ENCODE results near the gene MAP1B.
"Not testable (repeated sequence)": the region's sequence is repeated elsewhere in the genome, so short reads cannot be mapped to it uniquely, and the experiment has no call there.

Gene MAP1B

GRCh38 chr5:72077390-72077789, 29.9 kb upstream of the MAP1B start:
- TF ChIP-seq CTCF (IDR thresholded peaks at IDR 0.05; ENCODE audit: borderline replicate concordance, control extremely low read depth, extremely low read depth, insufficient read depth, missing control alignments) = no peak
- no peak for DNase-seq (ENCODE audit: low spot score)
- in situ Hi-C loops (cut with MboI; ENCODE audit: low sequenced_read_pairs, unreplicated experiment) = no loop called here

GRCh38 chr5:72079288-72079687, 28.0 kb upstream of the MAP1B start:
- no peak for TF ChIP-seq CTCF (IDR thresholded peaks at IDR 0.05; ENCODE audit: borderline replicate concordance, control extremely low read depth, extremely low read depth, insufficient read depth, missing control alignments)
- DNase-seq (ENCODE audit: low spot score) = peak; percentile 18
- in situ Hi-C loops (cut with MboI; ENCODE audit: low sequenced_read_pairs, unreplicated experiment) = no loop called here

GRCh38 chr5:72082048-72082447, 25.2 kb upstream of the MAP1B start:
- in situ Hi-C loops (cut with MboI; ENCODE audit: low sequenced_read_pairs, unreplicated experiment) = no loop called here
- TF ChIP-seq CTCF (IDR thresholded peaks at IDR 0.05; ENCODE audit: borderline replicate concordance, control extremely low read depth, extremely low read depth, insufficient read depth, missing control alignments) = no peak
- DNase-seq (ENCODE audit: low spot score) = no peak

GRCh38 chr5:72084876-72085275, 22.4 kb upstream of the MAP1B start:
- DNase-seq (ENCODE audit: low spot score) = no peak
- TF ChIP-seq CTCF (IDR thresholded peaks at IDR 0.05; ENCODE audit: borderline replicate concordance, control extremely low read depth, extremely low read depth, insufficient read depth, missing control alignments) = no peak
- in situ Hi-C loops (cut with MboI; ENCODE audit: low sequenced_read_pairs, unreplicated experiment) = no loop called here

- TF ChIP-seq CTCF (IDR thresholded peaks at IDR 0.05; ENCODE audit: borderline replicate concordance, control extremely low read depth, extremely low read depth, insufficient read depth, missing control alignments) = no peak
- DNase-seq (ENCODE audit: low spot score) = no peak
- in situ Hi-C loops (cut with MboI; ENCODE audit: low sequenced_read_pairs, unreplicated experiment) = no loop called here
Measured at GRCh38 chr5:72085319-72085718, 22.0 kb upstream of the MAP1B start.

GRCh38 chr5:72089713-72090112, 17.6 kb upstream of the MAP1B start:
- in situ Hi-C loops (cut with MboI; ENCODE audit: low sequenced_read_pairs, unreplicated experiment); DNase-seq (ENCODE audit: low spot score): not testable (repeated sequence)

- DNase-seq (ENCODE audit: low spot score) = no peak
- TF ChIP-seq CTCF (IDR thresholded peaks at IDR 0.05; ENCODE audit: borderline replicate concordance, control extremely low read depth, extremely low read depth, insufficient read depth, missing control alignments) = no peak
- in situ Hi-C loops (cut with MboI; ENCODE audit: low sequenced_read_pairs, unreplicated experiment) = no loop called here
Measured at GRCh38 chr5:72092074-72092473, 15.2 kb upstream of the MAP1B start.

All from GM13976 (cell line).